Measurements from ENCODE around the gene PTPRH.
"Not testable (repeated sequence)": the region's sequence is repeated elsewhere in the genome, so short reads cannot be mapped to it uniquely, and the experiment has no call there.

The PTPRH gene

DNA sequence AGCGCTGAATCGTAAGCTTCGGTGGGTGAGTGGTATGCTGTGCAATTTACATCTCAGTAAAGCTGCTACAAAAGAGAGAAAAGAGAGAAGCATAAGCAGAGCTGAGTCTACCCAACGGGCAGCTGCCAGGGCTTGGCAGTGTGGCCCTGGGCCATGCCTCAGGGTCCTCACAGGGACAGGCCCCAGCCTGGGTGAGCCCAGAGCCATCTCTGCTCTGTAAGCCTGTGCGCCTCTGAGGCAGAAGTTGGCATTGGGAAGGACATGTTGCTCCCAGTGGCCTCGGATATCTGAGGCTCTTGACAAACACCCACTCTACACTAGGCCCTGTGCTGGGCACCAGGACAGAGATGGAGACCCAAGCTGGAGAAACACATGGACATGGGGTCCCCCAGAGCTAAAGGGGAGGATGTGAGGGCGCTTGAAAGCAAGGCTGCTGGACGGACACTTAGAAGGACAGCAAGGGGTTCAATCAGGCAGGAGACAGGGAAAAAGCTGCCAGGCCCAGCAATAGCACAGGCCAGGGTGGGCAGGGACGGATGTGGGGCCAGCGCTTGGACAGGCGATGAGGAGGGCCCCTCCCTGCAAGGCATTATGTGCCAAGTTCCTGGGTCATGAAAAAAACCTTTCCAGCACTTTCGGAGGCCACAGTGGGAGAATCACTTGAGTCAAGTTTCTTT, 34.8 kb upstream of the PTPRH start:
- DNase-seq, result no peak

DNA sequence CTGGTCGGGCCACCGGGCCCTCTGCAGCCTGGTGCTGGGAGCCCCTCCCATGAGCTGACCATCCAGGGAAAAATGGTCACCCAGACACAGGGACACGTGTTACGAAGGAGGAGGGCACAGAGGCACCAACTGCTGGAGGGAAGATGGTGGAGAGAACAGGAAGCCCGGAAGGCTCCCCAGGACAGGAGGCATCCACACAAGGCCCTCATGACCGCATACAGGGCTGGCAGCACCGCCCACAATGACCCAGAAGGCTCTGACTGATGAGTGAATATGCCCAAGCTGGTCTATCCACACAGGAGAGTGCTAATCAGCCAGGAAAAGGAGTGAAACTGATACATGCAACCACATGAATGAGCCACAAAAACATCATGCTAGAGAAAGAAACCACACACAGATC, 33.2 kb upstream of the PTPRH start:
- DNase-seq, result no peak

DNA sequence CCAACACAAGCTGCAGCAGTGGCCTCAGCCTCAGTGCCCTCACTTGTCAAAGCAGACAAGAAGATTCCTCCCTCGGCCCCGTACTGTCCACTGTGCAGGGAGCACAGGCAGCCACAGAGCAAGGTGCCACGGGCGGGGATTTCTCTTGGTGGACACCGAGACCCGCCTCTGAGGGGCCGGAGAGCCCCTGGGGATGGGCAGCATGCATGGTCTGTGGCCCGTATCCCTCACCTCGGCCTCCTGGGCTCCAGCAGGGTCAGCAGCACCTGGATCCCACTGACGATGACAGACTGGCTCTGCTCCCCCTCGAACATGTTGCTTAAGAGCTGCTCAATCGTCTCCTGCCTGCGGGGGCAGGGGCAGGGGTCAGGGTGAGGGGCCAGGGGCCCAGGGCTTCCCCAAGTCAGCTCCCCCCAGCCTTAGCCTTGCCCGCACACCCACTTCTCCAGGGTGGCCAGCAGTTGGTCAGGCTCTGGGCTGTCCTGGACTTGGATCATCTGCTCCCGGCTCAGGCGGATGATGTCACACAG, 32.7 kb upstream of the PTPRH start:
- DNase-seq, result peak; percentile 19

DNA sequence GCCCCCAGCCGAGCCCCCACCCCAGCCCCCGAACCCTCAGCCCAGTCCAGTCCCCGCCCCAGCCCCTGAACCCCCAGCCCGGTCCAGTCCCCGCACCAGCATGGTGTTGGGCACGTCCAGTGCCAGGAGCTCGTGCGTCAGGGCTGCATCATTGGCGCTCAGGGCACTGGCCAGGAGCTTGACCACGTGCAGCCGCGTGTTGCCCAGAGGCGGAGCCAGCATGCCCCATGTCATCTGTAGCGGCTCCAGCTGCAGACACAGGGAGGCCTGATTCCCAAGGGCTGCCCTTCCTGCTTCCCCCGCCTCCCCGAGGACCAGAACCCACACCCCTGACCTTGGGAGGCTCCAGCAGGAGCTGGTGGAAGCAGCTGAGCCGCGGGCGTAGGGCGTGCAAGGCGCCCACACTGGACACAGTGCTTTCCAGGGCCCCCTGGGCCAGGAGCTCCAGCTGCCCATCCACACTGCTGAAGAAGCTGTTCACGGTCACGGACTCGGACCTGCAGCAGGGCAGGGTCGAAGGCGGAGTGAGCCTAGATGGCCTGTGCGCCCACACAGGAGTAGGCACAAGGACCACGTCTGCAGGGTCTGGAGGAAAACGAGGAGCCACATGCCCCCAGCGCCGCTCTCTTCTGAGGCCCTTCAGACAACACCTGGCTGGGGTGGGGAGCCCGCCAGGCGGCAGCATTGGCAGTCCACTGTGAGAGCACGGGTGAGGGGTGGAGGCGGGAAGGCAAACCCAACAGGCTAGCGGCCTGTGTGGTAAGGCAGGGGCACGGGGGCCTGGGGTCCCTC, 32.0 kb upstream of the PTPRH start:
- peak; percentile 29 for DNase-seq

DNA sequence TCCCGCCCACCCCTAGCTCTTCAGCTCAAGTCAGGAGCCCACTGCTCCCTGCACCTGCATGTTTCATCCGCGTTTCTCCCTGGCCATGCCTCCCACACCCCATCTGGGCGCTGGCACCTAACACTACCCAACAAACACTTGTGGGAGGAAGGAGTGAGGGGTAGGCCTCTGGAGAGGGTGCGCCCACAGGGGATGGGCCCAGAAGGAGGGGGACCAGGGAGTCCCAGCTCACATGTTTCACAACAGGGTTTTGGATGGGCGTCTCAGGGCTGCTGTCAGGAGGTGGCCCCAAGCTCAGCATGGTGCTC, 31.4 kb upstream of the PTPRH start:
- DNase-seq, result peak; percentile 1

DNA sequence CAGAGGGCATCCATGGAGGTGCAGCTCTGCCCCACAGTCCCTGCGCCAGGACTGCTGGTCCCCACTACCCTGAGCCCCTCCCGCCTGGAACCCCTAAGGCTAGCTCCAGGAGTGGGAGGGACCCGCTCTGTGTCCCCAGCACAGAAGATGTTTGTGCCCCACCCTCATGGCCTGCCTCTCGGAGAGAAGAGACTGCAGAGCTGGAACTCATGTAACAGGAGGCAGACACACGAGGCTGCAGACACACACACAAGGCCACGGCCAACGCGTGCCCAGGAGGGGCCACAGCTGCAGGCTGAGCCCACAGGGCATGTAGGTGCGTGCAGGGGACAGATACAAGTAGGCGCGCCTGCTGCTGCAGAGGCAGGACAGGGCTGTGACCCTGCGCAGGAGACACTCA, 29.7 kb upstream of the PTPRH start:
- DNase-seq, result no peak

DNA sequence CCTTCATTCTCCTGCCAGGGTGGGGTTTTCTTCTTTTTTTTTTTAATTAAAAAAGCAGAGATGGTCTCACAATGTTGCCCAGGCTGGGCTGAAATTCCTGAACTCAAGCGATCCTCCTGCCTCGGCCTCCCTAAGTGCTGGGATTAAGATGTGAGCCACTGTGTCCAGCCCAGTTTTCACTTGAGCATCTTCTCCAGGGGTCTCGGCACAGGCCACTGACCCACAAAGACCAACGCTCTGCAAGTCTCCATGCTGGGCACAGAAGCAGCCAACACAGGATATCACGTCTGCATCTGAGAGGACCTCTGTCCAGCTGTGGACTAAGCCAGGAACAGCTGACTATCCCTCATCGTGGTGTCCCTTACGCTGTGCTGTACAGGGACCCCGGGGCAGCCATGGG, 28.7 kb upstream of the PTPRH start:
- no peak for DNase-seq

DNA sequence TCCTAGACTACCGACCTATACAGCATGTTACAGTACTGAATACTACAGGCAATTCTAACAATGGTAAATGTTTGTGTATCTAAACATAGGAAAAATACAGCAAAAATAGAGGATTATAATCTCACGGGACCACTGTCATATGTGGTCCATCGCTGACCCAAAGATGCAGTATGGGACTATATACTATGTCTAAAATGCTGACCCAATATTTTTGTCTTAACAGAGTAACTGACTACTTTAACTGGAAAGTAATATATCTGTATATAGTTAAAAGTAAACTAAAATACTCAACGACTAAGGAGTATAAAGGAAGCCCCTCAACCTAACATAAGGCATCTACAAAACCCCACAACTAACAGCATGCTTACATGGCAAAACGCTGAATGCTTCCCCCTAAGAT, 23.7 kb upstream of the PTPRH start:
- no peak for DNase-seq

DNA sequence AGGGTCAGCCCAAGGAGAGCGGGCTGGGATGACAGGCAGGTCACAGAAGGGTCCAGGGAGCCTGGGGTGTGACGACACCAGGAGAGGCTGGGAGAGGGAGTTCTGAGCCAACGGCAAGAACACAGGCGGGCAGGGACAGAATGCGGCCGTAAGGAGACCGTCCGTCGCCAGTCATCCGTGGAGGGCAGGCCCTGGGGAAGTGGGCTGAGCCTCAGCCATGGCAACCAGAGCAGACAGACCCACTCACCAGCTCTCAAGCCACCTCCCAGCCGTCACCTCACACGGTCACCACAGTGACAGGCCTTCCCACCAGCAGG, 22.9 kb upstream of the PTPRH start:
- DNase-seq, result no peak

DNA sequence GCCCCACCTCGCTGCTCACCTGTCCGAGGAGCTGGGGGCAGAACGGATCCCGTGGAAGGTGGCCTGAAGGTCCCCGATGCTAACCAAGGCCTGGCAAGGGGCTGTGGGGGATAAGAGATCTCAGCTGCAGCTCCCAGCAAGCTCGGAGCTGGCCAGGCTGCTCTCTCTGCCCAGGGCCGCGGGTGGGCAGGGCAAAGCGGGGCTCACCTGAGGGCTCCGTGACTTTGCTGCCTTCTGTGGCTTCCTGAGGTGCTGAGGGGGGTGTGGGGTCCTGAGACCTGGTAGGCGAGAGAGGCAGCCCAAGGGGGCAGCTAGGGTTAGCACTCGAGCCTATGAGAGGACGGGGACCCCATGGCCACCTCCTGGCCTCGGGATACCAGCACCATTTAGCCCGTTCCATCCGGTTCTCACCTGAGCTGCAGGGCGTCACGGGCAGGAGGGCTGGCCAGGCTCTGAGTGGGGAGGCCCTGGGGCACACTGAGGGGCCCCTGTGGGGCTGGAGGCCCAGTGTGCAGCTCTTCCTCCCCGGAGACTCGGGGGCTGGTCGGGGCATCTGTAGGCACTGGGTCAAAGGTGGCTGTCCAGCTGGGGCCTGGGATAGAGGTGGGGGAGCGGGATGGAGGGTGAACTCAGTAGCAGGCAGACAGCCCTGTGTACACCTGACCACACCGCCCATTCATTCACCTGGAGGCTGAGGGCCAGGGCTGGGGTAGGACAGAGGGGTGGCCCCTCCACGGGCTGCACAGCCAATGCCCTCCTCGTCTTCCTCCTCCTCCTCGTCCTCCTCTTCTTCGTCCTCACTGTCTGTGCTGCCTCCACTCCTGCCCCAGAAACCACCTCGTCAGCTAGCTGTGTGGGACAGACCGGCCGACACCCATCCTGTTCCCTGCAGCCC, 22.3 kb upstream of the PTPRH start:
- DNase-seq, result no peak

DNA sequence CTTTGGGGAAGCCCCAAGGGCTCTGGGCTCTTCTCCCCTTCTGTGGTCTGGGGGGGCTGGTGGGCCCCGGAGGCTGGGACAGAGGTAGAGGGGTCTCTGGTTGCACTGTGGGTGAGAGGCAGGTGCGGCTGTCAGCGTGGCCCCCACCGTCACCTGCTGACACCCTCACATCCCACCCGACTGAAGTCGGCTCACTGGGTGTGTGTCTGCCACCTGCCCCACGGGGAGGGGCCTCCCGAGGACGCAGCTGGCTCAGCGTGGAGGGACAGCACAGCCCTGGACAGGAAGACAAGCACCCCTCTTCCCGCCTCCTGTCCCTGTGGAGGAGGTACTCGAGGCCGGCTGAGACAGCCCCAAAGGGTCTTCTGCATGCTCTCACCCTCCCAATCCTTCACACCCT, 21.5 kb upstream of the PTPRH start:
- DNase-seq, result no peak

DNA sequence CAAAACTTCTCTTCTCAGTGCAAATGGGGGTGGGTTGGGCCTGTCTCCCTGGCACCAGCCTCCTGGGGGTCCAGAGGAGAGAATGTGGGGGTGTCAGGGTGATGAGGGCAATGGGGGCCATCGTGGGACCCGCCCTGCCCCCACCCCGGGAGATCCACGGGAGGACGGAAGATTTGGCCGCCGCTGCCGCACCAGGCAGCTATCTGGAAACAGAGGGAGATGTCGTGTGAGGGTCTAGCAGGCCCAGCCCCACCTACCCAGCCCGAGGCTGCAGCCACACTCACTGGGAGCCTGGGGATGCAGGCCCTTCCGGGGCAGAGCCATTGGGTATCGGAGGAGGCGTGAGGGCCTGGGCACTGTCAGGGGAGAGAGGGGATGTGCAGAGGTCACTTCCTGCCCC, 21.0 kb upstream of the PTPRH start:
- no peak for DNase-seq

DNA sequence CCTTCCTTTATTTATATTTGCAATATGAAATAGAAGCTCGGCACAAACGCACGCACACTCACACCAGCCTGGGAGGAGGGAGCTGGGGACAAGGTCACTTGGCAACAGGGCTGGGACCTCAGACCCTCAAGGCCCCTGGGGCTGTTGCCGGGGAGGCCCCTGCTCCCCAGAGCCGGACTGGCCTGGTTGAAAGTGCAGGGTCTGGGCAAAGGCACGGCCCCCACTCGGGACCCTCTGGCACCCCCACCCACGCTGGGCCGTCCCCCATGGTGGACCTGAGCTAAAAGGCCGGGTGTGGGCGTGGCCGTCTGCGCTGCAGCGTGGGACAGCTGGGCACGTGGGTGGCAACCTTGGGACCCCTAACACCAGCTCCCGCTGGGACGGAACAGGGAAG, 20.5 kb upstream of the PTPRH start:
- no peak for DNase-seq

DNA sequence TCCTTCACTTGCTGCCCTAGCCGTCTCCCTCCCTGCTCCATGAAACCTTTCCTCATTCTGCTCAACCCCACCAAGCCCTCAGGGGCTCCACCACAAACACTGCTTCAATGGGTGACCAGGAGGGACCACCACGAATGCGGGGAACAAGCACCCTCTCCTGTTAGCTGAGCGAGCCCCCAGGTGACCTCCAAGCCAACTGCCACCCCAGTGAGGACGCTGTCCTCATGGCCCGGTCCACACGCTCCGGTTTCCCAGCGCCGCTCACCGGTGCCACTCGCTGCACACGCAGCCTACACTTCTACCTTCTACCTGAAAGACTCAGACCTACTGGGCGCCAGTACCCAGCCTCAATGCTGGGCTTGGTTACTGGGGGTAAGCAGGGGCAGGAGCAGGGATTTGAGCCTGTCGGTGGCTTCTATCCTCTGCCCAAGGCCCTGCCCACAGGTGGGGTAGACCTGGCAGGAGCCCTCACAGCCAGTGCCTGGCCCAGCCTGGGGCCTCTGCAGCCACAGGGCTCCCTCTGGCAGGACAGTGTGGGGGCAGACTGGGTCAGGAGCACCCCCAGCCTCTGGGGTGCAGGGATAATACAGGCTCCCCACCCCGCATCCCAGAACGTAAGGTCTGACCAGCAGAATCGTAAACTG, 20.0 kb upstream of the PTPRH start:
- no peak for DNase-seq

DNA sequence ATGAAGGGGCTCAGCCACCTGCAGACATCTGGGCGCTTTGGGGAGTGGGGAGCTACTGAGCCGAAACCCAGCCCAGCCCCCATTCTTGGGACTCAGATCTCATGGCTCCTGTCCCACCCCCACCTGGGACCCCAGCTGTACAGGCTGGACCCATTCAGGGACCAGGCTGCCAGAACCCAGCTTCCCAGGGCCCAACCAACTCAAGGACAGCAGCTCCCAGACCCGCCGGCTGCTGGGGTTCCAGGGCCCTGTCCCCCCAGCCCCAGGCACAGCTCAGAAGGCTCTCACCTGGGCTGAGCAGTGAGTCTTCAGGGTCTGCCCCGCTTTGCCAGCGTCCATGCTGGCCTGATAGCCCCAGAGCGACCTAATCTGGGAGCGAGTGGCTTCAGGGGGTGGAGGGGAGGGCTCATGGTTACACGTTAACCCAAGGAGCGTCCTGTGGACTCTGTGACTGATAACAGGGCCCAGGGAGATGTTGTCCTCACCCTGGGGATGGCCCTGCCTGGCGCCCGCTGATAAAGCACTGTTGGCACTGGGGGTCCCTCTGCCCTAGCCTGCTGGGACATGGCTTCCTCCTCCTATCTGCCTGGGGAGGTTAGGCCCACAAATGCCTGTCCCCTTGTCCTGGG, 19.2 kb upstream of the PTPRH start, which contains the start of gene TMEM86B:
Gene TMEM86B, minus strand, starts transcription at position 361 of the 629 bp plus-strand sequence. Its CDS starts 22 bp downstream, at position 339.
- no peak for DNase-seq

DNA sequence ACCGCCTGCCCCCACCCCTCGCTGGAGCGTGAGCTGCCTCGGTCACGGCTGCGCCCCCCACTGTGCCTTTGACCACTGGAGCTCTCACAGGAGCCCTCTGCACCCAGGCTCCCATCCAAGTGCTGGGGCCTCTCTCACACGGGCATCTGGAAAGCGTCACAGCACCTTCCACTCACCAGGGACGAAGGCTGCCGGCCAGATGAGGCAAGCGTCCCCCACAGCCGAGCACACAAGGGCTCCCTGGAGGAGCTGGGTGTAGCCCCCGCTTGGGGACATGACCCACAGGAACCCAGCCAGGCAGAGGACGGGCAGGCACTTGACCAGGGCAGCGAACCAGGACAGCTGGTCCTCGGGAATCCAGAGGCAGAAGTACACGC, 18.7 kb upstream of the PTPRH start:
- DNase-seq, result no peak

DNA sequence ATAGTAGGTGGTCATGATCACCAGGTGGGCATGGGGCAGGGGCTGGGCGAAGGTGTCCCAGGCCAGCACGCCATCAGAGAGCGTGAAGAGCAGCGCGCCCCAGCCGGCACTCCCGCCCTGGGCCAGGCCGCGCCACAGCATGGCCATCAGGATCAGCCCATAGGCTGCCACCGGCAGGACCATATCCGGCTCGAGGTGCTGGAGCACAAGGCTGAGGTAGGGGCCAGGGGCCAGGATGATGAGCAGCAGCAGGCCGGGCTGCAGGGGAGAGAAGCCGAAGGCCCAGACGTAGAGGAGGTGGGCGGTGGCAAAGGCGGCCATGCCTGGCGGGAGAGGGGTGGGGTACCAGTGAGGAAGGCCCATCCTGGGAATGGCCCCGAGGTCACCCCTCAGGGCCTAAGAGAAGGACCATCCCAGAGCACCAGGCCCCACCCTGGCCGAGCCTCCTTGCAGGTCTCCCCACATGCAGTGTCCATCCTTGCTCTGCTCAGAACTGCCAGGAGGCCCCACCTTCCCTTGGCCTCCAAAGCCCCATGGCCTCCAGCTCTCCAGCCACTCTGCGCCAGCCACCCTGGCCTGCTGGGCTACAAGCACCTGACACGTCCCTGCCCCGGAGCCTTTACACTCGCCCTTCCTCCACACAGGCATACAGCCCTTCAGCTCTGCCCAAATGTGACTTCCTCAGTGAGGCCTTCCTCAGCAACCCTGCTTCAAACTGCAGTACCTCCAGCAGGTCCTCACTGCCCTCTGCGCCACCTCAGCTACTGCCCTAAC, 18.1 kb upstream of the PTPRH start:
- DNase-seq, result no peak

DNA sequence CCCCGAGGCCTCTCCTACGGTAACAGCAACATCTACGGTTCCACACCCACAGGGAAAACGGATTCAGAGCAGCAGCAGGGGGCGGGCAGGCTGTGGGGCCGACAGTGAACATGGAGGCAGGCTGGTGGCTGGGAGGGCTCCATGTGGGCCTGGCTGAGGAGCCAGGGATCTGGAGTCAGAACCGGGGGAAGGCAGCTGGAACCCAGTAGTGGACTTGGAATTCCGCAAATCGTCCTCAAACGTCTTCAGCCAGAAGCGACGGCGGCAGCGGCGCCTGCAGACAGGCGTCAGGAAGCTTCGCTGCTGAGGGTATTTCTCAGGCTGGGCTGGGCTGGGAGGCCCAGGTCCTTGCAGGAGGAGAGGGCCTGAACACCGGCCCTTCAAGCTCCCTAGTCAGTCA, 17.5 kb upstream of the PTPRH start:
- DNase-seq, result no peak

DNA sequence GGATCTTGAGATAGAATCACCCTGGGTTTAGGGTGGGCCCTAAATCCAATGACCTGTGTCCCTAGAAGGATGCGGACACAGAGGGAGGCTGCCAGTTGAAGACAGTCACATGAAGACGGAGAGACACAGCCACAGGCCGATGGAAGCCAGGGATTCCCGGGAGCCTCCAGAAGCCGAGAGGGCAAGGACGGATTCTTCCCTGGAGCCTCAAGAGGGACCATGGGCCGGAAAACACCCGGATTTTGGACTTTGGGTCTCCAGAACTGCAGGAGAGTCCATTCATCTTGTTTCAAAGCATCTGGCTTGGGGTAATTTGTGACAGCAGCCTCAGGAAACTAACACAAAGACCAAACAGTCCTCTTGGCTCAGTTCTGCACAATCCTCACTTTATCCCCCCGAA, 17.0 kb upstream of the PTPRH start:
- DNase-seq, result no peak

DNA sequence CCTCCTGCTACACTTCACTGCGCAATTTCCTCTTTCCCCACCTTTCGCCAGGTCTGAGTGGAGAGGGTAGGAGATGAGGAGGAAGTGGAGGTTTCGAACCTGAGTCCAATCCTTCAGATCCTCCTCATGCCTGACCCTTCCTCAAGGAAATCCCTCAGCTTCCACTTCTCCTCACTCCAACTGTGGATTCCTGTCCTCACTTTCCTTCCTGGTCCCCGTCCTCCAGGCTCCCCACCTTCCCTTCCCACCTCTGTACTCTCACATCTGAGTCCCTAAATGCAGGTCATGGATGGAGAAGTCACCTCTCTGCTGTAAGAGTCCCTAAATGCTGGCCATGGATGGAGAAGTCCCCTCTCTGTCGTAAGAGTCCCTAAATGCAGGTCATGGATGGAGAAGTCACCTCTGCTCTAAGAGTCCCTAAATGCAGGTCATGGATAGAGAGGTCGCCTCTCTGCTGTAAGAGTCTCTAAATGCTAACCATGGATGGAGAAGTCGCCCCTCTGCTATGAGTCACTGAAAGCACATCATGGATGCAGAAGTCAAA, 16.2 kb upstream of the PTPRH start:
- no peak for DNase-seq

DNA sequence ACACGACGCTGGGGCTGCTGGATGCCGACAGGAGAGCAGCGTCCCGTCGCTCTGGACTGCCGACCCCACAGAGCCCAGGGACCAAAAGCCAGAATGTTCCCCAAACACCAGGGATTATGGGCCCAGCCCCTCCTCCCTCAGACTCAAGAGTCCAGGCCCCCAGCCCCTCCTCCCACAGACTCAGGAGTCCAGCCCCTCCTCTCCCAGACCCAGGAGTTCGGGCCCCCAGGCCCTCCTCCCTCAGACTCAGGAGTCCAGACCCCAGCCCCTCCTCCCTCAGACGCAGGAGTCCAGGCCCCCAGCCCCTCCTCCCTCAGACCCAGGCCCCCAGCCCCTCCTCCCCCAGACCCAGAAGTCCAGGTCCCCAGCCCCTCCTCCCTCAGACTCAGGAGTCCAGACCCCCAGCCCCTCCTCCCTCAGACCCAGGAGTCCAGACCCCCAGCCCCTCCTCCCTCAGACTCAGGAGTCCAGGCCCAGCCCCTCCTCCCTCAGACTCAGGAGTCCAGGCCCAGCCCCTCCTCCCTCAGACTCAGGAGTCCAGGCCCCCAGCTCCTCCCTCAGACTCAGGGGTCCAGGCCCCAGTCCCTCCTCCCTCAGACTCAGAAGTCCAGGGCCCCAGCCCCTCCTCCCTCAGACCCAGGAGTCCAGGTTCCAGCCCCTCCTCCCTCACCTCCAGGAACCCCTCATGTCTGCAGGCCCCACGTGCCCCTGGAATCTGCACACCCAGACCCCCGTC, 15.5 kb upstream of the PTPRH start:
- DNase-seq, result not testable (repeated sequence)
